ENCODE results near the gene MS4A7. TPM values are rescaled to one million over a fixed set of nuclear protein-coding genes. Genes with fewer than 3 reads are reported as not detected.

MS4A7 gene
- total and polyA plus RNA-seq, 4 experiments from 2014 or later = 0.36 to 1.6 (median 0.76) TPM; not detected in 1

- ChIA-PET POLR2A (ENCODE audit: partially characterized antibody) (no interaction called here), CTCF (ENCODE audit: partially characterized antibody) (interaction anchor here (1.3 to 1.5 kb wide), 2 partner anchors 8 to 13 kb away, joined by 3 to 4 read pairs; no protein-coding TSS in a partner anchor)
- Mint-ChIP-seq H3K9me3 (no peaks in the 10 kb centered on the region), H3K36me3 (no peaks in the 10 kb centered on the region), H3K4me1 (no peaks in the 10 kb centered on the region), H3K27me3 (peaks cover 19 to 23% of the 10 kb centered on the region in 2 donors), H3K4me3 (no peak overlapping the region), H3K27ac (no peak overlapping the region)
- H3K9me3 ChIP-seq (ENCODE audit: control insufficient read depth in 1 of 2, low read length in 2 of 2) = no peaks in the 10 kb centered on the region
- H3K36me3 ChIP-seq (ENCODE audit: insufficient read depth, low read length) = no peaks in the 10 kb centered on the region
- no peak overlapping the region for H3K27ac ChIP-seq (ENCODE audit: low read depth, low read length)
- H3K4me3 ChIP-seq (ENCODE audit: low read length in 2 of 2) = no peak overlapping the region
- intact Hi-C loops (cut with micrococcal nuclease) = no loop called here
- H3K4me1 ChIP-seq (ENCODE audit: insufficient read depth, low read length) = no peaks in the 10 kb centered on the region
- no peak for DNase-seq
- H3K27me3 ChIP-seq (ENCODE audit: insufficient read depth, low read length) = no peaks in the 10 kb centered on the region
These were observed 6.9 kb upstream of the MS4A7 start for GRCh38 chr11:60371386-60371785.

GRCh38 chr11:60371854-60372253 is 6.5 kb upstream of the MS4A7 start:
- ChIA-PET POLR2A (ENCODE audit: partially characterized antibody) (no interaction called here), CTCF (ENCODE audit: partially characterized antibody) (interaction anchor here (1.3 to 1.5 kb wide), 2 partner anchors 9 to 12 kb away, joined by 3 to 4 read pairs; no protein-coding TSS in a partner anchor)
- Mint-ChIP-seq H3K9me3 (no peaks in the 10 kb centered on the region), H3K36me3 (no peaks in the 10 kb centered on the region), H3K4me3 (no peak overlapping the region), H3K27ac (no peak overlapping the region), H3K27me3 (peaks cover 19 to 26% of the 10 kb centered on the region in 2 donors), H3K4me1 (no peaks in the 10 kb centered on the region)
- no peak overlapping the region for H3K4me3 ChIP-seq (ENCODE audit: low read length in 2 of 2)
- H3K36me3 ChIP-seq (ENCODE audit: insufficient read depth, low read length) = no peaks in the 10 kb centered on the region
- H3K27me3 ChIP-seq (ENCODE audit: insufficient read depth, low read length) = no peaks in the 10 kb centered on the region
- DNase-seq = no peak
- H3K27ac ChIP-seq (ENCODE audit: low read depth, low read length) = no peak overlapping the region
- H3K4me1 ChIP-seq (ENCODE audit: insufficient read depth, low read length) = no peaks in the 10 kb centered on the region
- intact Hi-C loops (cut with micrococcal nuclease) = no loop called here
- no peaks in the 10 kb centered on the region for H3K9me3 ChIP-seq (ENCODE audit: control insufficient read depth in 1 of 2, low read length in 2 of 2)

GRCh38 chr11:60372767-60373166 is 5.6 kb upstream of the MS4A7 start:
- Histone ChIP-seq H3K27ac (ENCODE audit: low read depth, low read length) (no peak overlapping the region), H3K9me3 (ENCODE audit: control insufficient read depth in 1 of 2, low read length in 2 of 2) (no peaks in the 10 kb centered on the region), H3K36me3 (ENCODE audit: insufficient read depth, low read length) (no peaks in the 10 kb centered on the region), H3K4me3 (ENCODE audit: low read length in 2 of 2) (no peak overlapping the region), H3K4me1 (ENCODE audit: insufficient read depth, low read length) (no peaks in the 10 kb centered on the region), H3K27me3 (ENCODE audit: insufficient read depth, low read length) (no peaks in the 10 kb centered on the region)
- intact Hi-C loops (cut with micrococcal nuclease) = no loop called here
- DNase-seq = no peak
- Mint-ChIP-seq H3K36me3 (no peaks in the 10 kb centered on the region), H3K27me3 (peaks cover 20 to 26% of the 10 kb centered on the region in 2 donors), H3K9me3 (no peaks in the 10 kb centered on the region), H3K27ac (no peak overlapping the region), H3K4me3 (no peak overlapping the region), H3K4me1 (no peaks in the 10 kb centered on the region)
- CTCF ChIA-PET (ENCODE audit: partially characterized antibody) = interaction anchor here (2.5 kb wide), 1 partner anchor 10 kb away, joined by 13 read pairs; no protein-coding TSS in a partner anchor
- POLR2A ChIA-PET (ENCODE audit: partially characterized antibody) = no interaction called here

- Mint-ChIP-seq H3K27ac (no peak overlapping the region), H3K4me3 (no peak overlapping the region), H3K27me3 (peaks cover 28 to 32% of the 10 kb centered on the region in 2 donors), H3K9me3 (no peaks in the 10 kb centered on the region), H3K36me3 (no peaks in the 10 kb centered on the region), H3K4me1 (peaks cover 0 to 11% (median 1%) of the 10 kb centered on the region in 4 donors)
- no peak overlapping the region for H3K4me3 ChIP-seq (ENCODE audit: low read length in 2 of 2)
- no peaks in the 10 kb centered on the region for H3K9me3 ChIP-seq (ENCODE audit: control insufficient read depth in 1 of 2, low read length in 2 of 2)
- no peak overlapping the region for H3K27ac ChIP-seq (ENCODE audit: low read depth, low read length)
- no peaks in the 10 kb centered on the region for H3K27me3 ChIP-seq (ENCODE audit: insufficient read depth, low read length)
- CTCF ChIA-PET (ENCODE audit: partially characterized antibody) = interaction anchor here (0.7 kb wide), 1 partner anchor 12 kb away, joined by 3 read pairs; no protein-coding TSS in a partner anchor
- DNase-seq = no peak
- H3K4me1 ChIP-seq (ENCODE audit: insufficient read depth, low read length) = no peaks in the 10 kb centered on the region
- intact Hi-C loops (cut with micrococcal nuclease) = no loop called here
- POLR2A ChIA-PET (ENCODE audit: partially characterized antibody) = no interaction called here
- H3K36me3 ChIP-seq (ENCODE audit: insufficient read depth, low read length) = no peaks in the 10 kb centered on the region
These were observed 3.0 kb upstream of the MS4A7 start for GRCh38 chr11:60375316-60375715.

GRCh38 chr11:60376601-60377000 is 1.7 kb upstream of the MS4A7 start:
- Histone ChIP-seq H3K9me3 (ENCODE audit: control insufficient read depth in 1 of 2, low read length in 2 of 2) (no peaks in the 10 kb centered on the region), H3K36me3 (ENCODE audit: insufficient read depth, low read length) (no peaks in the 10 kb centered on the region), H3K4me1 (ENCODE audit: insufficient read depth, low read length) (no peaks in the 10 kb centered on the region), H3K27me3 (ENCODE audit: insufficient read depth, low read length) (no peaks in the 10 kb centered on the region), H3K27ac (ENCODE audit: low read depth, low read length) (no peak overlapping the region), H3K4me3 (ENCODE audit: low read length in 2 of 2) (no peak overlapping the region)
- intact Hi-C loops (cut with micrococcal nuclease) = no loop called here
- DNase-seq = no peak
- Mint-ChIP-seq H3K27ac (no peak overlapping the region), H3K4me1 (peaks cover 0 to 11% (median 1%) of the 10 kb centered on the region in 4 donors), H3K4me3 (no peak overlapping the region), H3K27me3 (peaks cover 24 to 30% of the 10 kb centered on the region in 2 donors), H3K36me3 (no peaks in the 10 kb centered on the region), H3K9me3 (no peaks in the 10 kb centered on the region)
- POLR2A ChIA-PET (ENCODE audit: partially characterized antibody) = no interaction called here
- CTCF ChIA-PET (ENCODE audit: partially characterized antibody) = no interaction called here

- peaks cover 0 to 11% (median 1%) of the 10 kb centered on the region in 4 donors for H3K4me1 Mint-ChIP-seq
- no peak overlapping the region for H3K27ac Mint-ChIP-seq
- H3K9me3 ChIP-seq (ENCODE audit: control insufficient read depth in 1 of 2, low read length in 2 of 2) = no peaks in the 10 kb centered on the region
- intact Hi-C loops (cut with micrococcal nuclease) = no loop called here
- no peaks in the 10 kb centered on the region for H3K27me3 ChIP-seq (ENCODE audit: insufficient read depth, low read length)
- CTCF ChIA-PET (ENCODE audit: partially characterized antibody) = no interaction called here
- DNase-seq = no peak
- H3K36me3 ChIP-seq (ENCODE audit: insufficient read depth, low read length) = no peaks in the 10 kb centered on the region
- POLR2A ChIA-PET (ENCODE audit: partially characterized antibody) = no interaction called here
- H3K4me3 ChIP-seq (ENCODE audit: low read length in 2 of 2) = no peak overlapping the region
- H3K27ac ChIP-seq (ENCODE audit: low read depth, low read length) = no peak overlapping the region
- H3K9me3 Mint-ChIP-seq = no peaks in the 10 kb centered on the region
- H3K4me3 Mint-ChIP-seq = no peak overlapping the region
- H3K36me3 Mint-ChIP-seq = no peaks in the 10 kb centered on the region
- H3K27me3 Mint-ChIP-seq = peaks cover 20 to 27% of the 10 kb centered on the region in 2 donors
- no peaks in the 10 kb centered on the region for H3K4me1 ChIP-seq (ENCODE audit: insufficient read depth, low read length)
These were observed 763 bp upstream of the MS4A7 start for GRCh38 chr11:60377401-60378136.

GRCh38 chr11:60389279-60389910 is 11.1 kb downstream of the MS4A7 start:
- H3K4me1 Mint-ChIP-seq = no peaks in the 10 kb centered on the region
- no peak for DNase-seq
- no peaks in the 10 kb centered on the region for H3K9me3 ChIP-seq (ENCODE audit: control insufficient read depth in 1 of 2, low read length in 2 of 2)
- no peaks in the 10 kb centered on the region for H3K36me3 ChIP-seq (ENCODE audit: insufficient read depth, low read length)
- intact Hi-C loops (cut with micrococcal nuclease) = no loop called here
- H3K27me3 Mint-ChIP-seq = peaks cover 4 to 6% of the 10 kb centered on the region in 2 donors
- no peaks in the 10 kb centered on the region for H3K36me3 Mint-ChIP-seq
- no peak overlapping the region for H3K27ac ChIP-seq (ENCODE audit: low read depth, low read length)
- CTCF ChIA-PET (ENCODE audit: partially characterized antibody) = no interaction called here
- no peak overlapping the region for H3K4me3 ChIP-seq (ENCODE audit: low read length in 2 of 2)
- H3K27me3 ChIP-seq (ENCODE audit: insufficient read depth, low read length) = no peaks in the 10 kb centered on the region
- H3K9me3 Mint-ChIP-seq = no peaks in the 10 kb centered on the region
- no peak overlapping the region for H3K4me3 Mint-ChIP-seq
- no peaks in the 10 kb centered on the region for H3K4me1 ChIP-seq (ENCODE audit: insufficient read depth, low read length)
- H3K27ac Mint-ChIP-seq = no peak overlapping the region
- POLR2A ChIA-PET (ENCODE audit: partially characterized antibody) = no interaction called here

Data from CD4-positive, alpha-beta memory T cell (primary cell).